B cell (primary cell): ENCODE measurements around the gene TMEM38A. TPM values are rescaled to one million over a fixed set of nuclear protein-coding genes. Genes with fewer than 3 reads are reported as not detected.

ENCODE experiments used
- ATAC-seq: fragments of 200-7000 bp; cut with Tn5 transposase; one replicate; pipeline ENCODE4 v1.10.0; 2021; ENCODE audit warnings: low read depth, mild to moderate bottlenecking, moderate number of reproducible peaks, moderate library complexity
- CTCF ChIA-PET: fragments of 350-600 bp; sonication (Branson Sonifier 250); formaldehyde crosslinking; loops from one replicate; lab custom pipeline; 2021; ENCODE audit warnings: antibody characterized with exemption, inconsistent platforms; lab: Charles Lee
- POLR2A ChIA-PET: fragments of 350-600 bp; sonication (Branson Sonifier 250); formaldehyde crosslinking; loops from one replicate; lab custom pipeline; 2021; ENCODE audit warnings: antibody characterized with exemption; lab: Charles Lee
- DNase-seq: peaks from one replicate; pipeline ENCODE4 v3.0.0; 2013
- H2AFZ ChIP-seq: 2 replicates; pipeline ENCODE4 v1.6.1; 2012; ENCODE audit warnings: mild to moderate bottlenecking, low read depth, low read length; ENCODE audit not compliant: insufficient read depth, poor library complexity, severe bottlenecking
- H3K27ac ChIP-seq, 2 donors: 1 replicate in 1 of 2; 2 replicates in 1 of 2; pipeline ENCODE4 v1.5.1; 2012 to 2013; ENCODE audit warnings: low read length in 2 of 2, mild to moderate bottlenecking in 2 of 2, moderate library complexity in 1 of 2
- H3K27me3 ChIP-seq, 4 experiments: fragments of 200-600 bp in 1 of 4; sonication (generic) in 1 of 4; replicated peaks in 1 of 4; 1 replicate in 2 of 4; 2 replicates in 2 of 4; pipeline versions ENCODE4 v1.6.1 to v1.7.0; 2013 to 2016; ENCODE audit warnings: low read length in 3 of 4, mild to moderate bottlenecking in 2 of 4, mixed read lengths in 1 of 4, moderate library complexity in 1 of 4; ENCODE audit not compliant: insufficient read depth in 4 of 4, control insufficient read depth in 3 of 4; ENCODE audit errors: control extremely low read depth in 1 of 4
- H3K36me3 ChIP-seq, 2 experiments: replicated peaks in 1 of 2; 1 replicate in 1 of 2; 2 replicates in 1 of 2; pipeline versions ENCODE4 v1.6.1 to v1.7.1; 2013; ENCODE audit warnings: low read length in 1 of 2; ENCODE audit not compliant: insufficient read depth in 2 of 2, control insufficient read depth in 1 of 2; ENCODE audit errors: control extremely low read depth in 1 of 2, extremely low read depth in 1 of 2
- H3K4me1 ChIP-seq, 2 donors: fragments of 200-600 bp in 1 of 2; sonication (generic) in 1 of 2; 1 replicate in 1 of 2; 2 replicates in 1 of 2; pipeline versions ENCODE4 v1.5.1 to v1.6.1; 2013 to 2017; ENCODE audit warnings: low read length in 2 of 2; ENCODE audit not compliant: control insufficient read depth in 2 of 2, insufficient read depth in 2 of 2
- H3K4me2 ChIP-seq: replicated peaks from 2 replicates; pipeline ENCODE3; 2012; ENCODE audit warnings: mild to moderate bottlenecking, low read depth, low read length; ENCODE audit not compliant: poor library complexity, severe bottlenecking
- H3K4me3 ChIP-seq, 5 experiments: fragments of 200-600 bp in 1 of 5; sonication (generic) in 1 of 5; 1 replicate in 3 of 5; 2 replicates in 2 of 5; pipeline versions ENCODE4 v1.5.1 to v1.7.0; 2011 to 2016; ENCODE audit warnings: low read length in 4 of 5, mild to moderate bottlenecking in 4 of 5, low read depth in 2 of 5, control low read depth in 1 of 5, moderate library complexity in 1 of 5; ENCODE audit not compliant: insufficient read depth in 1 of 5; ENCODE audit errors: control extremely low read depth in 1 of 5, extremely low read depth in 1 of 5
- H3K79me2 ChIP-seq: fragments of 200-600 bp; sonication (generic); one replicate; pipeline ENCODE4 v1.6.0; 2016; ENCODE audit warnings: low read length; ENCODE audit not compliant: control insufficient read depth, insufficient read depth
- H3K9ac ChIP-seq: fragments of 200-600 bp; sonication (generic); 2 replicates; pipeline ENCODE4 v1.6.1; 2017; ENCODE audit warnings: mild to moderate bottlenecking, low read length, moderate library complexity
- H3K9me3 ChIP-seq, 3 donors: one replicate each; pipeline versions ENCODE4 v1.6.1 to v1.7.1; 2013; ENCODE audit warnings: low read length in 2 of 3; ENCODE audit not compliant: control insufficient read depth in 2 of 3, insufficient read depth in 1 of 3; ENCODE audit errors: control extremely low read depth in 1 of 3
- H4K20me1 ChIP-seq: 2 replicates; pipeline ENCODE4 v1.6.0; 2012; ENCODE audit warnings: mild to moderate bottlenecking, low read length; ENCODE audit not compliant: insufficient read depth, control insufficient read depth, poor library complexity, severe bottlenecking
- H3K27ac Mint-ChIP-seq: one replicate; pipeline ENCODE4 v1.8.0; 2021; ENCODE audit warnings: mixed read lengths
- H3K27me3 Mint-ChIP-seq: one replicate; pipeline ENCODE4 v1.8.0; 2021; ENCODE audit warnings: mixed read lengths
- H3K4me1 Mint-ChIP-seq: one replicate; pipeline ENCODE4 v1.8.0; 2021; ENCODE audit warnings: mixed read lengths
- H3K4me3 Mint-ChIP-seq: one replicate; pipeline ENCODE4 v1.8.0; 2021; ENCODE audit warnings: mixed read lengths
- H3K9me3 Mint-ChIP-seq: one replicate; pipeline ENCODE4 v1.8.0; 2022; ENCODE audit warnings: mixed read lengths; ENCODE audit not compliant: insufficient read depth
- CTCF ChIP-seq: fragments of 200-600 bp; IDR thresholded peaks from one replicate; pipeline ENCODE4 v1.8.0; 2022; ENCODE audit warnings: antibody characterized with exemption, mild to moderate bottlenecking
- EZH2 ChIP-seq: IDR thresholded peaks from 2 replicates; pipeline ENCODE4 v1.6.1; 2012; ENCODE audit warnings: borderline replicate concordance, low read depth, mild to moderate bottlenecking, moderate library complexity, low read length; ENCODE audit not compliant: insufficient read depth, poor library complexity, severe bottlenecking
- WGBS: methylation state at CpG from one replicate; pipeline ENCODE4 v1.1.5; 2013; ENCODE audit warnings: missing lambda C conversion rate; ENCODE audit not compliant: insufficient coverage; 5-methylcytosine and 5-hydroxymethylcytosine counted together
- intact Hi-C: fragments of 100-400 bp; cut with micrococcal nuclease; formaldehyde crosslinking; loops from one replicate; pipeline ENCODE4 v1.10.0; 2022
- polyA plus RNA-seq: library from polyadenylated mRNA; depleted of rRNA; stranded (reverse); fragments of >200 nt; gene quantifications from 2 replicates; pipeline ENCODE4 v1.2.3, GENCODE V29; 2012
- total RNA-seq, 2 donors: library from RNA; stranded (reverse); fragments of 120-200 nt in 1 of 2; gene quantifications; 1 replicate in 1 of 2; 2 replicates in 1 of 2; pipeline versions ENCODE4 v1.2.3 to v1.2.4, GENCODE V29; 2013 to 2022

The TMEM38A gene
- total and polyA plus RNA-seq, 2 donors (not counting 1 experiment from before 2014, with no cell fraction given): 5.7 to 7.1 TPM

GRCh38 chr19:16676101-16676798, 15.3 kb downstream of the TMEM38A start:
- peaks cover 0 to 12% of the 10 kb centered on the region in 2 experiments for H3K36me3 ChIP-seq
- H3K27ac ChIP-seq: no peak overlapping the region
- no peak overlapping the region for H3K27ac Mint-ChIP-seq
- POLR2A ChIA-PET: no interaction called here
- H3K4me3 ChIP-seq: no peak overlapping the region
- no peak for TF ChIP-seq EZH2
- no peak for TF ChIP-seq CTCF
- no peak overlapping the region for H2AFZ ChIP-seq
- CTCF ChIA-PET: interaction anchor here (0.7 kb wide), 1 partner anchor 222 kb away, joined by 4 read pairs; no protein-coding TSS in a partner anchor
- ATAC-seq (no peak), DNase-seq (no peak)
- no peaks in the 10 kb centered on the region for H3K79me2 ChIP-seq
- H3K9ac ChIP-seq: no peak overlapping the region
- WGBS: 99% methylated on average over 7 of the region's 15 CpGs
- intact Hi-C loops: no loop called here
- H3K9me3 Mint-ChIP-seq: peaks cover 1% of the 10 kb centered on the region
- no peaks in the 10 kb centered on the region for H4K20me1 ChIP-seq
- peaks cover 0 to 11% (median 9%) of the 10 kb centered on the region in 3 donors for H3K9me3 ChIP-seq
- no peaks in the 10 kb centered on the region for H3K27me3 Mint-ChIP-seq
- H3K4me1 ChIP-seq: no peaks in the 10 kb centered on the region
- H3K27me3 ChIP-seq: no peaks in the 10 kb centered on the region
- H3K4me1 Mint-ChIP-seq: no peaks in the 10 kb centered on the region
- H3K4me2 ChIP-seq: no peak overlapping the region
- no peak overlapping the region for H3K4me3 Mint-ChIP-seq

- Histone ChIP-seq H3K27ac (no peak overlapping the region), H4K20me1 (no peaks in the 10 kb centered on the region), H3K4me1 (no peaks in the 10 kb centered on the region), H3K9ac (no peak overlapping the region), H3K4me3 (no peak overlapping the region), H3K4me2 (no peak overlapping the region), H3K27me3 (no peaks in the 10 kb centered on the region), H3K9me3 (peaks cover 0 to 19% (median 16%) of the 10 kb centered on the region in 3 donors), H3K36me3 (peaks cover 1 to 16% of the 10 kb centered on the region in 2 experiments), H2AFZ (no peak overlapping the region), H3K79me2 (no peaks in the 10 kb centered on the region)
- no peak overlapping the region for H3K27ac Mint-ChIP-seq
- DNase-seq: no peak
- intact Hi-C loops: no loop called here
- H3K9me3 Mint-ChIP-seq: peaks cover 6% of the 10 kb centered on the region
- H3K4me1 Mint-ChIP-seq: no peaks in the 10 kb centered on the region
- TF ChIP-seq EZH2 (no peak), CTCF (no peak)
- ChIA-PET POLR2A (no interaction called here), CTCF (interaction anchor here (0.7 kb wide), 1 partner anchor 223 kb away, joined by 4 read pairs; no protein-coding TSS in a partner anchor)
- no peak overlapping the region for H3K4me3 Mint-ChIP-seq
- ATAC-seq: no peak
- H3K27me3 Mint-ChIP-seq: no peaks in the 10 kb centered on the region
These were observed 16.1 kb downstream of the TMEM38A start for GRCh38 chr19:16677055-16677454.
